ENCODE data around the gene PCDHA2. TPM values are rescaled to one million over a fixed set of nuclear protein-coding genes. Genes with fewer than 3 reads are reported as not detected.
A peak's percentile ranks its signal among the peaks of the same experiment; 100 is the strongest.

The PCDHA2 gene
- total and polyA plus RNA-seq, 2 donors from 2014 or later, result 0.17 to 0.50 TPM

- Histone ChIP-seq H3K9me3 (ENCODE audit: control insufficient read depth in 2 of 3, insufficient read depth in 1 of 3, low read length in 3 of 3) (peaks cover 0 to 14% (median 10%) of the 10 kb centered on the region in 3 donors), H3K9ac (ENCODE audit: low read length in 3 of 3) (no peak overlapping the region), H3K4me1 (ENCODE audit: control insufficient read depth in 2 of 3, insufficient read depth in 2 of 3, low read depth in 1 of 3, low read length in 3 of 3) (no peaks in the 10 kb centered on the region), H3K27ac (ENCODE audit: low read depth in 2 of 2, low read length in 2 of 2) (no peak overlapping the region), H3K4me3 (ENCODE audit: low read length in 3 of 3) (no peak overlapping the region), H3K27me3 (ENCODE audit: control insufficient read depth, insufficient read depth, low read length) (no peaks in the 10 kb centered on the region), H3K36me3 (ENCODE audit: control insufficient read depth in 2 of 3, insufficient read depth in 3 of 3, low read length in 3 of 3) (no peaks in the 10 kb centered on the region)
- intact Hi-C loops (cut with DNase I), result no loop called here
- TF ChIP-seq CTCF (IDR thresholded peaks at IDR 0.05; ENCODE audit: borderline replicate concordance, extremely low read depth, insufficient read depth), result no peak
- DNase-seq (peak in 1 of 5 donors; percentile 70), FAIRE-seq (no peak)
Measured at GRCh38 chr5:140835622-140836510, 41.2 kb downstream of the PCDHA2 start.

GRCh38 chr5:140840978-140841962 is 46.6 kb downstream of the PCDHA2 start, which contains the start of gene PCDHA8:
Gene PCDHA8, plus strand, starts transcription at chr5:140841187. Its CDS starts 135 bp downstream, at chr5:140841322.
- DNase-seq (no peak), FAIRE-seq (no peak)
- H3K9me3 ChIP-seq (ENCODE audit: control insufficient read depth in 2 of 3, insufficient read depth in 1 of 3, low read length in 3 of 3), result peaks cover 0 to 11% (median 2%) of the 10 kb centered on the region in 3 donors
- intact Hi-C loops (cut with DNase I), result no loop called here
- no peak within 1 kb of the TSS for H3K4me3 ChIP-seq (ENCODE audit: low read length in 3 of 3)
- H3K36me3 ChIP-seq (ENCODE audit: control insufficient read depth in 2 of 3, insufficient read depth in 3 of 3, low read length in 3 of 3), result no peaks in the 10 kb centered on the region
- no peaks in the 10 kb centered on the region for H3K27me3 ChIP-seq (ENCODE audit: control insufficient read depth, insufficient read depth, low read length)
- peak; percentile 25 for TF ChIP-seq CTCF (IDR thresholded peaks at IDR 0.05; ENCODE audit: borderline replicate concordance, extremely low read depth, insufficient read depth)
- no peak within 1 kb of the TSS for H3K9ac ChIP-seq (ENCODE audit: low read length in 3 of 3)
- H3K4me1 ChIP-seq (ENCODE audit: control insufficient read depth in 2 of 3, insufficient read depth in 2 of 3, low read depth in 1 of 3, low read length in 3 of 3), result no peaks in the 10 kb centered on the region
- no peak within 1 kb of the TSS for H3K27ac ChIP-seq (ENCODE audit: low read depth in 2 of 2, low read length in 2 of 2)

- Histone ChIP-seq H3K36me3 (ENCODE audit: control insufficient read depth in 2 of 3, insufficient read depth in 3 of 3, low read length in 3 of 3) (no peaks in the 10 kb centered on the region), H3K27ac (ENCODE audit: low read depth in 2 of 2, low read length in 2 of 2) (no peak overlapping the region), H3K9ac (ENCODE audit: low read length in 3 of 3) (no peak overlapping the region), H3K4me1 (ENCODE audit: control insufficient read depth in 2 of 3, insufficient read depth in 2 of 3, low read depth in 1 of 3, low read length in 3 of 3) (no peaks in the 10 kb centered on the region), H3K4me3 (ENCODE audit: low read length in 3 of 3) (no peak overlapping the region), H3K27me3 (ENCODE audit: control insufficient read depth, insufficient read depth, low read length) (no peaks in the 10 kb centered on the region), H3K9me3 (ENCODE audit: control insufficient read depth in 2 of 3, insufficient read depth in 1 of 3, low read length in 3 of 3) (peaks cover 0 to 9% (median 2%) of the 10 kb centered on the region in 3 donors)
- TF ChIP-seq CTCF (IDR thresholded peaks at IDR 0.05; ENCODE audit: borderline replicate concordance, extremely low read depth, insufficient read depth), result no peak
- FAIRE-seq (no peak), DNase-seq (no peak)
- intact Hi-C loops (cut with DNase I), result no loop called here
Measured at GRCh38 chr5:140842798-140843733, 48.4 kb downstream of the PCDHA2 start.

All from kidney (tissue), 14 donors.